ENCODE data around the gene TEKT2. TPM values are rescaled to one million over a fixed set of nuclear protein-coding genes. Genes with fewer than 3 reads are reported as not detected.

TEKT2 gene
- total and polyA plus RNA-seq, 4 donors, result 10.2 to 40.2 (median 16.5) TPM

DNA sequence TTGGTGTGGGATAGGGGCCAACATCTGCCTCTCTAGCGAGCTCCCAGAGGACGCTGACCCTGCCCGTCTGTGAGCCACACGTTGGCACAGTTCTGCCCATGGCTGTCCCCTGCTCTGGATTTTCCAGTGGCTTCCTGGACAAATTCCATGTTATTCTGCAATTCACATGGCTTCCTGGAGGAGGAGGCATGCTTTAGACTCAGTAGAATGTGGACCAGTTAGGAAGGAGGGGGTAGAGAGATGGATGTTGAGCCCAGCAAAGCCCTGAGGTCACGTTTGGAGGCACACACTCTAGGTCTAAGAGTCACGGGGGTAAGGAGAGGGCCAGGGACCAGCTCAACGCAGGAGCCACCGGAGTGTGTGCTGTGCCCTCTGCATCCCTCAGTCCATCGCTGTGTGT is 28.9 kb downstream of the TEKT2 start:
- Histone ChIP-seq H3K9me3 (ENCODE audit: control insufficient read depth in 4 of 4, insufficient read depth in 3 of 4, low read length in 3 of 4) (no peaks in the 10 kb centered on the region), H3K9ac (ENCODE audit: insufficient read depth in 1 of 2, low read length in 2 of 2) (no peak overlapping the region), H3K4me3 (no peak overlapping the region), H3K27me3 (ENCODE audit: control insufficient read depth in 3 of 3, insufficient read depth in 3 of 3, low read length in 2 of 3) (no peaks in the 10 kb centered on the region), H3K4me1 (ENCODE audit: control insufficient read depth in 5 of 5, insufficient read depth in 5 of 5, low read length in 5 of 5) (peaks cover 0 to 11% (median 0%) of the 10 kb centered on the region in 5 donors), H3K27ac (ENCODE audit: low read depth in 1 of 2, low read length in 1 of 2) (no peak overlapping the region), H3K36me3 (ENCODE audit: control insufficient read depth in 4 of 4, insufficient read depth in 4 of 4, low read length in 4 of 4) (no peaks in the 10 kb centered on the region)
- no peak for ATAC-seq (ENCODE audit: insufficient read depth, low FRiP score)
- WGBS, 2 donors, result 89 to 93% methylated on average over 9 of the region's 9 CpGs
- TF ChIP-seq, protein P1, sequence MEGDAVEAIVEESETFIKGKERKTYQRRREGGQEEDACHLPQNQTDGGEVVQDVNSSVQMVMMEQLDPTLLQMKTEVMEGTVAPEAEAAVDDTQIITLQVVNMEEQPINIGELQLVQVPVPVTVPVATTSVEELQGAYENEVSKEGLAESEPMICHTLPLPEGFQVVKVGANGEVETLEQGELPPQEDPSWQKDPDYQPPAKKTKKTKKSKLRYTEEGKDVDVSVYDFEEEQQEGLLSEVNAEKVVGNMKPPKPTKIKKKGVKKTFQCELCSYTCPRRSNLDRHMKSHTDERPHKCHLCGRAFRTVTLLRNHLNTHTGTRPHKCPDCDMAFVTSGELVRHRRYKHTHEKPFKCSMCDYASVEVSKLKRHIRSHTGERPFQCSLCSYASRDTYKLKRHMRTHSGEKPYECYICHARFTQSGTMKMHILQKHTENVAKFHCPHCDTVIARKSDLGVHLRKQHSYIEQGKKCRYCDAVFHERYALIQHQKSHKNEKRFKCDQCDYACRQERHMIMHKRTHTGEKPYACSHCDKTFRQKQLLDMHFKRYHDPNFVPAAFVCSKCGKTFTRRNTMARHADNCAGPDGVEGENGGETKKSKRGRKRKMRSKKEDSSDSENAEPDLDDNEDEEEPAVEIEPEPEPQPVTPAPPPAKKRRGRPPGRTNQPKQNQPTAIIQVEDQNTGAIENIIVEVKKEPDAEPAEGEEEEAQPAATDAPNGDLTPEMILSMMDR (IDR thresholded peaks at IDR 0.05; ENCODE audit: control extremely low read depth, extremely low read depth), result no peak
- DNase-seq, result no peak

DNA sequence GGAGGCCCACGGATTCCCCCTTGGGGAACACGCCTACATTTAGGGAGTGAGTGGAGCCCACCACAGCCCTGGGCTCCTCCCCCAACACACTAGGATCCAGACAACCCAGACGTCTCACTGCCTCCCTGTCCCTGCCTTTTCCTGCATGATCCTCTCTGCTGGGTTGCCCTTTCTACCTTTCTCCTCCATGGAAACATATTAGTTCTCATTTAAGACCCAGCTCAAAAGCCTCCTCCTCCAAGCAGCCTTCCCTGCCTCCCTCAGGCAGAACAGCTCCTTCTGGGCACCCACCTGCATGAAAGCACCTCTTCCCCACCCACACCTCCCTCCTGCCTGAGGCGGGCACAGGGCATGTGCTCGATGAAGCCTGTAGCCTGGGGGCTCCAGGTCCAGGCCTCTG is 30.5 kb downstream of the TEKT2 start:
- 72 to 87% methylated on average over 5 of the region's 5 CpGs for WGBS, 2 donors
- H3K4me3 ChIP-seq, result no peak overlapping the region
- no peak overlapping the region for H3K27ac ChIP-seq (ENCODE audit: low read depth in 1 of 2, low read length in 1 of 2)
- H3K9ac ChIP-seq (ENCODE audit: insufficient read depth in 1 of 2, low read length in 2 of 2), result no peak overlapping the region
- H3K4me1 ChIP-seq (ENCODE audit: control insufficient read depth in 5 of 5, insufficient read depth in 5 of 5, low read length in 5 of 5), result peaks cover 0 to 11% (median 0%) of the 10 kb centered on the region in 5 donors
- no peaks in the 10 kb centered on the region for H3K36me3 ChIP-seq (ENCODE audit: control insufficient read depth in 4 of 4, insufficient read depth in 4 of 4, low read length in 4 of 4)
- H3K27me3 ChIP-seq (ENCODE audit: control insufficient read depth in 3 of 3, insufficient read depth in 3 of 3, low read length in 2 of 3), result no peaks in the 10 kb centered on the region
- TF ChIP-seq, protein P1 (IDR thresholded peaks at IDR 0.05; ENCODE audit: control extremely low read depth, extremely low read depth), result no peak
- ATAC-seq (ENCODE audit: insufficient read depth, low FRiP score) (no peak), DNase-seq (no peak)
- H3K9me3 ChIP-seq (ENCODE audit: control insufficient read depth in 4 of 4, insufficient read depth in 3 of 4, low read length in 3 of 4), result no peaks in the 10 kb centered on the region

DNA sequence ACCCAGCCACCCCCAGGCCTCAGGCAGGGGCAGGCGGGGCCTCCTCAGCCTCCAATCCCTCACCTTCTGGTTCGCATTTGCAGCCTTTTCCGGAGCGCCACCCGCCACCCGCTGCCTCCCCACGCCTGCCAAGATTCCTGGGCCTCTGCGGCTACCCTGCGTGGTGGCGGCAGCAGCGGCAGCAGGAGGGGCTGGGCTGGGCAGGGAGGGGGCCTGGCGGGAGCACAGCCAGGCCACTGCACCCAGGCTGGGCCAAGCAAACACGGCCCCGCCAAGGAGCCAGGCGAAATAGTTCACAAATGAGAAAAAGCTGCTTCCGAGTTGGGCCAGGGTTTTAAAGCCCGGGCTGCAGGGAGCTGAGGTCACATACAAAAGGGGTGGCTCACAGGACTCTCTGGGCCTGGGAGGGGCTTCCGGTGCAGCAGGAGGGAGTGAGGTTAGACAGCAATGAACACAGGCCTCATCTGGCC is 31.3 kb downstream of the TEKT2 start:
- DNase-seq (peak; percentile 62 to 70 (median 64)), ATAC-seq (ENCODE audit: insufficient read depth, low FRiP score) (no peak)
- Histone ChIP-seq H3K9me3 (ENCODE audit: control insufficient read depth in 4 of 4, insufficient read depth in 3 of 4, low read length in 3 of 4) (no peaks in the 10 kb centered on the region), H3K27me3 (ENCODE audit: control insufficient read depth in 3 of 3, insufficient read depth in 3 of 3, low read length in 2 of 3) (no peaks in the 10 kb centered on the region), H3K9ac (ENCODE audit: insufficient read depth in 1 of 2, low read length in 2 of 2) (peak overlapping the region in 1 of 2 donors; percentile 11), H3K27ac (ENCODE audit: low read depth in 1 of 2, low read length in 1 of 2) (peak overlapping the region in 1 of 2 donors; percentile 23), H3K4me1 (ENCODE audit: control insufficient read depth in 5 of 5, insufficient read depth in 5 of 5, low read length in 5 of 5) (peaks cover 0 to 11% (median 0%) of the 10 kb centered on the region in 5 donors), H3K36me3 (ENCODE audit: control insufficient read depth in 4 of 4, insufficient read depth in 4 of 4, low read length in 4 of 4) (no peaks in the 10 kb centered on the region), H3K4me3 (no peak overlapping the region)
- TF ChIP-seq, protein P1 (IDR thresholded peaks at IDR 0.05; ENCODE audit: control extremely low read depth, extremely low read depth), result no peak
- 59 to 73% methylated on average over 18 of the region's 18 CpGs for WGBS, 2 donors

DNA sequence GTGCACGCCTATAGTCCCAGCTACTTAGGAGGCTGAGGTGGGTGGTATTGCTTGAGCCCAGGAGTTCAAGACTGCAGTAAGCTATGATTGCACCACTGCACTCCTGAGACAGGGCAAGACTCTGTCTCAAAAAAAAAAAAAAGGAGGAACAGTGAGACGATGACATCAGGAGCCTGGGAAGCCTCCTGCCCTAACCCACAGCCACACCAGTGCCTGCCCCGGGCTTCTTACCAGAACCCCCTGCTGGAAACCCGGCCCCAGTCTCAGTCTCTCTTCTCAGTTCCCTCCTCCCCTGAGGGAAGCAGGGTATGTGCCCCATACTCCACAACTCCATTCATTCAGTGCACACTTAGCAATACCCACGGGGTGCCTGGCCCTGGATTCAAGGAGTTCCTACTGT is 32.0 kb downstream of the TEKT2 start:
- DNase-seq, result no peak
- no peaks in the 10 kb centered on the region for H3K36me3 ChIP-seq (ENCODE audit: control insufficient read depth in 4 of 4, insufficient read depth in 4 of 4, low read length in 4 of 4)
- no peaks in the 10 kb centered on the region for H3K9me3 ChIP-seq (ENCODE audit: control insufficient read depth in 4 of 4, insufficient read depth in 3 of 4, low read length in 3 of 4)
- WGBS, 2 donors, result 58 to 69% methylated on average over 5 of the region's 5 CpGs
- H3K27ac ChIP-seq (ENCODE audit: low read depth in 1 of 2, low read length in 1 of 2), result no peak overlapping the region
- H3K9ac ChIP-seq (ENCODE audit: insufficient read depth in 1 of 2, low read length in 2 of 2), result no peak overlapping the region
- H3K4me1 ChIP-seq (ENCODE audit: control insufficient read depth in 5 of 5, insufficient read depth in 5 of 5, low read length in 5 of 5), result peaks cover 0 to 11% (median 0%) of the 10 kb centered on the region in 5 donors
- TF ChIP-seq, protein P1 (IDR thresholded peaks at IDR 0.05; ENCODE audit: control extremely low read depth, extremely low read depth), result no peak
- H3K4me3 ChIP-seq, result no peak overlapping the region
- no peaks in the 10 kb centered on the region for H3K27me3 ChIP-seq (ENCODE audit: control insufficient read depth in 3 of 3, insufficient read depth in 3 of 3, low read length in 2 of 3)
- no peak for ATAC-seq (ENCODE audit: insufficient read depth, low FRiP score)
